Esophagus squamous epithelium (tissue), 4 donors: ENCODE measurements around the gene UMAD1.

Experiments
- CTCF ChIP-seq, 6 experiments: fragments of 450-650 bp in 4 of 6; fragments of 200-600 bp in 2 of 6; sonication (generic) in 2 of 6; IDR thresholded peaks; one replicate each; pipeline ENCODE4 v1.5.1; 2016 to 2019; ENCODE audit warnings: antibody characterized with exemption in 6 of 6, mild to moderate bottlenecking in 4 of 6, moderate library complexity in 4 of 6
- POLR2A ChIP-seq, 4 donors: fragments of 450-650 bp; IDR thresholded peaks; one replicate each; pipeline ENCODE4 v1.6.1; 2017; ENCODE audit warnings: antibody characterized with exemption in 4 of 4, mild to moderate bottlenecking in 4 of 4, moderate library complexity in 3 of 4

- TF ChIP-seq CTCF (IDR thresholded peaks at IDR 0.05) = no peak
- TF ChIP-seq POLR2A (IDR thresholded peaks at IDR 0.05) = no peak
Measured at GRCh38 chr7:7671361-7671760, 30.8 kb downstream of the UMAD1 start.
